OCI-LY7 (cell line): Measurements from ENCODE around the gene SPSB2.

Source experiments
- CTCF ChIP-seq: fragments of 200-600 bp; sonication (generic); conservative IDR thresholded peaks from 2 replicates; pipeline ENCODE4 v1.5.1; 2014; ENCODE audit warnings: mild to moderate bottlenecking, antibody characterized with exemption, low read length, moderate library complexity, mixed read lengths
- EZH2phosphoT487 ChIP-seq: fragments of 200-600 bp; sonication (generic); IDR thresholded peaks from 2 replicates; pipeline ENCODE4 v1.6.1; 2018; ENCODE audit warnings: low read depth, borderline replicate concordance, mild to moderate bottlenecking, mixed run types, antibody characterized with exemption, low read length, moderate library complexity, mixed read lengths

DNA sequence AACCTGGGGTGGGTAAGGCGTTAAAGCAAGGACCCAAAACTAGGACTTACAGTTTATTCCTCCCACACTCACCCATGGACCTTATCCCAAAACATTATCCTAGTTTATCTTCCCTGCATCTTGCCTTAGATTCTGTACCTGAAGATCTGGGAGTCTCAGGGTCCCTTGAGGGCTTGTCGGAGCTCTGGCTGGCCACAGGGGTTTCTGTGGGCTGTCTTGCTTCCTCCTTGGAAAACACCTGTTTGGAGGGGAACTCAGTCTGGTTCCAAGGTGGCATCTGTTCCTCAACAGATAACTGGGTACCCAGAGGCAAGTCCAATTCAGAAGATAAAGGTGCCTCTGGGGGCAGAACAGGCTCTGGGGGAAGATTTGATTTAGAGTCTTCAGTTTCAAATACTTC lies 23.7 kb downstream of the SPSB2 start:
- TF ChIP-seq CTCF (no peak), EZH2phosphoT487 (no peak)
